Measurements from ENCODE around the gene RNF126.

The RNF126 gene

GRCh38 chr19:648305-648704 lies 14.7 kb downstream of the RNF126 start:
- DNase-seq (ENCODE audit: low read depth in 1 of 2, low spot score in 1 of 2): no peak

DNA sequence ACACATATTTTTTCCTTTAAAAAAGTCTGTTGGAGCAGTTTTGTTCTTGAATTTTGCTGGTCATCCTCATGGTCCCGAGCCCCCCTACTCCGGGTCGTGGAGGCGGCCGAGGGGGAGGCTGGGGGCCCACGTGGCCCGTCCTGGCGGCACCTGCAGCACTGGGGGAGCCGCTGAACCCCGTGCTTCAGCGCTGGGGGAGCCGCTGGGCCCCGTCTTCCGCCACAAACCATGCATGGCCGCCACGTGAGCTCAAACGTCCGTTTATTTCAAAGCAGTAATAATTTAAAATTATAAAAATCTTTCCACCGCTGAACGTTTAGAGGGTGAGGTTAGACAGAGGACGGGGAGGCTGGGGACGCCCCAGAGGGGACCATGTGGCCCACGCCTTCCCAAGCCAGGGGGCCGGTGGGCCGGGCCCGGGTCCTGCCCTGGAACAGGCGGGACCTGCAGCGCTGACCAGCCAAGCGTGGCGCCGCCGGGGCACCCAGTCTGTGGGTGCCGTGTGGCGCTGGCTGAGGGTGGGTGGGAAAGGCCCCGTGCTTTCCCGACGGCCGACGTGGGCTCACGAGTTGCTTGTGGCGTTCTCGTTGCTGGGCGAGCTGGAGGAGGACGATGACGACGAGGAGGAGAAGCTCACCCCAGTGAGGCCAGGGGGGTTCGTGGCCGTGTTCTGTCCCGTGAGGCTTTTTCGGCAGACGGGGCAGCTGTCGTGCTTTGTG lies 15.3 kb downstream of the RNF126 start:
- DNase-seq (ENCODE audit: low read depth in 1 of 2, low spot score in 1 of 2): no peak

DNA sequence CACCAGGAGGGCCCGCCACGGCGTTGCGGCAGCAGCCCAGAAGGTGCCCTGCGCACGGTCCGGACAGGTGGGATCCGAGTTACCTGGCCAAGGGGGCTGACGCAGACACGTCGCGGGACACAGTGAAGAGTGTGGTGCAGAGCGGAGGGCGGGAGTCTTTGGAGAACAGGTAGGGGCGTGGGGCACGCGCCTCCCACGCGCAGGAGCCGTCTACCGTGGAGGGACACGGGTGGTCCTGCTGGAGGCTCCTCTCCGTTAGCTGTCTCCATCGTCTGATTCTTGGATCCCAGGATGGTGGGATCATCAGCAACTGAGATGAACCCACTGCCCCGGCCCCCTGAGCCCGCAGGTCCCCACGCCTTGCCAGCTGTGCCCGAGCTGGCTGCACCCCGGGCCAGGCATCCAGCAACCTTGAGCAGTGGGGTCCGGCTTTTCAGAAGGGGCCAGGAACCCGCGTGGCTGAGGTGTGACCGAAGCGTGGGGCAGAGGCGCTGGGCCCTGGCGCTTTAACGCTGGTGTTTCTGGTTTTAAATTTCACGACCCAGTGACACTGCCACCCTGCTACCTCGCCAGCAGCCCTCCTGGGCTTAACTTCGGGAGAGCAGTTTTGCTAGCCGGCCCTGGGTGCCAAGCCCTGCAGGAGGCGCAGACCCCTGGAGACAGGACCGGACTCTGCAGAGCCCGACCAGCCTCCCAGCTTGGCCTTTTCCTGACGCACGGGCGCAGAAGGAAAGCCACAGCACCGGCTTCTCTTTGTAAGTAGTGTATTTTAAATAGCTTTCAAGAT lies 16.0 kb downstream of the RNF126 start:
- DNase-seq (ENCODE audit: low read depth in 1 of 2, low spot score in 1 of 2): no peak

DNA sequence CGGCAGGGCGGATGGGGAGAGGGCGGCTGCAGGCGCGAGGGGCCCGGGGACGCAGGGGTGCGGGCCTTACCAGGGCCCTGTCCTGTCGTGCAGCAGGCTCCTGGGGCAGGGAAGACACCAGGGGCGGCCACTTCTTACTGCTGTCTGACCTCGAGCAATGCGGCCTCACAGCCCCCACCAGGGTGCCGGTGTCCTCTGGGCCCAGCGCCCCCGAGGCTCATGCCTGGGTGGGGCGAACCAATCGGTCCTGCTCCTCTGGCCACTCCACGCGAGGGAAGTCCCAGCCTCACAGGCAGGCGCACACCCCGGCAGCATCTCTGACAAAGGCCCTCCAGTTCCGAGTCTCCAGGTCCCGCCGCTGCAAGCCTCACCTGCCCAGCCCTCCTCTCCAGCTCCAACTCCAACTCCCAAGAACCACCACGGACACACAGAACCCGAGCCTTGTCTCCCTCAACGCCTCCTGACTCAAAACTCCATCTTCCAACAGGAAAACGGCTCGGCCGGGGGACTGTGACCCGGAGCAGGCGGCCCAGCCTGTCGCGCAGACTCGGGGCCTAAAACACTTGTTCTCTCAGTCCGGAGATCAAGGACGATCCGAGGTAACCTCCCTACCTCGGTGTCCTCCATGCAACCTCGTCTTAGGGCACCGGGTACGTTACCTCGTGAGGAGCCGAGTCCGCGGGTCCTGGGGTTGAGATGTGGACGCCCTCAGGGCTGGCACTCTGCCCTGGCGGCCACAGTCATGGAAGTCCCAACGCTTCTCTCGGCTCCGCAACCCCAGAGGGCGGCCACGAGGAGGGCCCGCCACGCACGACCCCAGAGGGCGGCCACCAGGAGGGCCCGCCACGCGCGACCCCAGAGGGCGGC lies 16.9 kb downstream of the RNF126 start:
- no peak for DNase-seq (ENCODE audit: low read depth in 1 of 2, low spot score in 1 of 2)

- DNase-seq (ENCODE audit: low read depth in 1 of 2, low spot score in 1 of 2): no peak
These were observed 18.2 kb downstream of the RNF126 start for GRCh38 chr19:644789-645188.

- no peak for DNase-seq (ENCODE audit: low read depth in 1 of 2, low spot score in 1 of 2)
These were observed 18.7 kb downstream of the RNF126 start for GRCh38 chr19:644363-644762.

DNA sequence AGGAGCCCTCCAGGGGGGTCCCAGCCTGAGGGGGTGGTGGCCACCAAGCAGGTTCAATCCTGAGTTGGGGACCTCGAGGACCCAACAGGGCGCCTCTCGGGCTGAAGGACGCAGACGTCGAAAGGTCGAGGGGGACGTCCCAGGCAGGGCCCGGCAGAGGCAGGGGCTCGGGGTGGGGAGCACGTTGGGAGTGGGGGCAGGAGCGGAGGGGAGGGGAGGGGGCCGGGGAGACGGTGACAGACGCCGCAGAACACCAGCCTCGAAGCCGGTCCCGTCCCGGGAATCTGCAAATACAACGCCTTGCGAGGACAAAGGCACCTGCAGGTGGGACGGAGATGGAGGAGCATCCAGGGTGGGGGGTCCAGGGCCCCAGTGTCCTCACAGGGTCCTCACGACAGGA lies 19.3 kb downstream of the RNF126 start:
- DNase-seq (ENCODE audit: low read depth in 1 of 2, low spot score in 1 of 2): no peak

GRCh38 chr19:642767-643727 lies 20.0 kb downstream of the RNF126 start:
- no peak for DNase-seq (ENCODE audit: low read depth in 1 of 2, low spot score in 1 of 2)

- DNase-seq (ENCODE audit: low read depth in 1 of 2, low spot score in 1 of 2): no peak
These were observed 21.3 kb downstream of the RNF126 start for GRCh38 chr19:641702-642101.

DNA sequence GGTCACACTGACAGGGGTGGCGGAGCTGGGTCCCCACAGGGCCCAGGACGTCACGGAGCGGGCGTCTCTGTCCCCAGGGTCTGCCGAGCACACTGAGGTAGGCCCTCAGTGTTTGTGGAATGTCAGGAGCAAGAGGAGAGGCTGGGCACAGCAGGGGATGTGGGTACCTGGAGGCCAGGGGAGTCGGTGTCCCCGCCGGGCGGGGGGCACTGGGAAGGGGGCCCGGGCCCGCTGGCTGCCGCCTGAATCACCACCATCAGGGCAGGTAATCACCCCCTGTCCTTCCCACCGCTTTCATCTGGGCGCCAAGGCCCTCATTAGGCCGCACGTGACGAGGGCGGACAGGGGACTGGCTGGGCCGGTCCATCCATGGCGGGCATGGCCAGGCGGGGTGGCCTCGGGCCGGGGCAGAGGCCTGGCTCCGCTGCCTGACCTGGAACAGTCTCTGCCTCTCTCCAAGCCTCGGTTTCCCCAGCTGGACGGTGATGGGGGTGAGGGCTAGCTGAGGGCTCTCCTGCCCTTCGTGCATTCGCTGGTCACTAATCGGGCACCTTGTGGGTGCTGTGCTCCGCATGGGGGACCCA lies 22.3 kb downstream of the RNF126 start:
- no peak for DNase-seq (ENCODE audit: low read depth in 1 of 2, low spot score in 1 of 2)

DNA sequence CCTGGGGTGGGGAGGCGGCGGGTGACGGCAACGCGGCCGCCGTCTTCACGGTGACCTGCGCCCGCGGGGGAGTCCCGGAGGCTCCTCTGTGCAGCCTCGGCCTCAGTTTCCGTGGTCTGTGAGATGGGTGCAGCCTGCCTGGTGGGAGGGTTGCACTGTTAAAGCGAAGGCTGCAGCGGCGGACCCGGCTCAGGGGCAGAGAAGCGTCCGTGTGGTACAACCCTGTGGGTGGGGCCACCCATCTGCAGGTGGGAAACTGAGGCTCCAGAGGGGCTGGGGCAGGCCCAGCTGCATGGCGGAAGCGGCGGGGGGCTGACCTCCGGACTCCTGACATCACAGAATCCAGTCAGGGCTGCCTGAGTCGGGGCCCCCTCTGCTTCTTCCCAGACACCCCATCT lies 22.9 kb downstream of the RNF126 start:
- no peak for DNase-seq (ENCODE audit: low read depth in 1 of 2, low spot score in 1 of 2)

- DNase-seq (ENCODE audit: low read depth in 1 of 2, low spot score in 1 of 2): peak; percentile 97
These were observed 23.5 kb downstream of the RNF126 start, which contains the start of gene FGF22 for GRCh38 chr19:639253-640160. TSS of gene FGF22 (plus strand) at chr19:639879. CDS start at chr19:639926, 47 bp downstream.

DNA sequence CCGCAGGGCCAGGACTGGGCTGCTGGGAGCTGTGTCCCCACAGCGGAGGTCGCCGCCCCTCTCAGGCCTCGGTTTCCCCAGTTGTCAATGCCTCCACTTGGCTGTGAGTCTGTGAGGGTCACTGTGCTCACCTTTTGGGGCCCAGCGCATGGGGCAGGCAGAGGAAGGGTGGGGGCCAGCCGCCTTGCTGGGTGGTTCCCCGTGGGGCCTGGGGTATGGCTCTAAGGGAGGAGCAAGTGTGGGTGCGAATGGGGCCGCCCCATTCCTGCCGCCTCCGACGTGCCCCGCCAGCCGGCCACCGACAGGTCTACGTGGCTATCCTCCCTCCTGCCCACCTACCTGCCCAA lies 24.1 kb downstream of the RNF126 start:
- DNase-seq (ENCODE audit: low read depth in 1 of 2, low spot score in 1 of 2): no peak

DNA sequence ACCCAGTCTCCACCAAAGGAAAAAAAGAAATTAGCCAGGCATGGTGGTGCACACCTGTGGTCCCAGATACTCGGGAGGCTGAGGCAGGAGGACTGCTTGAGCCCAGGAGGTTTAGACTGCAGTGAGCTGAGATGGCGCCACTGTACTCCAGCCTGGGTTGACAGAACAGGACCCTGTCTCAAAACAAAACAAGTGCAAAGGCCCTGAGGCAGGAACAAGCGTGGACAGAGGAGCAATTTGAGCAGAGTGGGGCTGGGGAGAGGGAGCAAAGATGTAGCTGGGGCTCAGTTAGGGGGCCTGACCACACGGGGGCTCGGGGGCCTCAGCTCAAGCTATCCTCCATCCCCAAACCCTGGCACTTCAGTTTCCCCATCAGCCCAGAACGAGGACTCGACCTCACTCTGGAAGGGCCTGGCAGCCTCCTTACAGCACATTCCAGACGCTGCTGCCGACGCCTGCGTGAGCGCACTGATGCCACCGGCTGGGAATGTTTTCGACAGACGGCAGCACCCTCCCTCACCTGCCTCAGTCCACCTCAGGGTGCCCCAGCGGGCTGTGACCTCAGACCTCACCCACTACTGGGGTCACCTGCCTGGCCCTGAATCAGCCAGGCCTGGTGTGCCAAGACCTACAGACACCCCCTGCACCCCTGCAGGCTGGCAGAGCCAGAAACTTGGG lies 27.9 kb downstream of the RNF126 start:
- no peak for DNase-seq (ENCODE audit: low read depth in 1 of 2, low spot score in 1 of 2)

DNA sequence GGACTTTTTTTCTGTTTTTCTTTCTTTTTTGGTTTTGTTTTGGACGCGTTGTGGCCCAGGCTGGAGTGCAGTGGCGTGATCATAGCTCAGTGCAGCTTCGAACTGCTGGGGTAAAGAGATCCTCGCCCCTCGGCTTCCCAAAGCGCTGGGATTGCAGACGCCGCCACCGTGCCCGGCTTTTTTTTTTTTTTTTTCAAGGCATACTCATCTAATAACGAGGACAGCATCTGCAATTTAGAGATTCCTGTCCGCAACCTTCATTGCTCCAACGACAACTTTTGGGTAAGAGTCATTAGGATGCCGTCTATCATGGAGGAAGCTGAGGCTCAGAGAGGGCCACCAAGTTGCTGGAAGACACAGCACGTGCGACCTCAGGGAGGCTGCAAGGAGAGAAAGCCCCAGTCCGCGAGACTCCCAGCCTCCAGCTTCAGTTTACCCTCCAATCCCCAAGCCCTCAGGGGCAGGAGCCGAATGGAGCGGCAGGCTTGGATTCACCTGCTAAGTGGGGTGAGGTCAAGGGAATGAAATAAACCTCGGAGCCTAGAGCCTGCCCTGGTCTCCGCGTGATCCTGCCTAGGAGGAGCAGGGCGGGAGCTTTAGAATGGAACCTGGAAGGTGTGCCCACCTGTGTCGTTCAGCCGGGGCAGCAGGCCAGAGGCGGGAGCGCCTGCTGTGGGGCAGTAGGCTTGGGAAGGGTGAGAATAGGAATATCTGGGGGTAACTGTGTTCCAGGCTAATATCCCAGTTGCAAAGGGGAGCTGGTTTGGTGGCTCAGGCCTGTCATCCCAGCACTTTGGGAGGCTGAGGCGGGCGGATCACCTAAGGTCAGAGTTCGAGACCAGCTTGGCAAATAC lies 29.0 kb downstream of the RNF126 start:
- no peak for DNase-seq (ENCODE audit: low read depth in 1 of 2, low spot score in 1 of 2)

DNA sequence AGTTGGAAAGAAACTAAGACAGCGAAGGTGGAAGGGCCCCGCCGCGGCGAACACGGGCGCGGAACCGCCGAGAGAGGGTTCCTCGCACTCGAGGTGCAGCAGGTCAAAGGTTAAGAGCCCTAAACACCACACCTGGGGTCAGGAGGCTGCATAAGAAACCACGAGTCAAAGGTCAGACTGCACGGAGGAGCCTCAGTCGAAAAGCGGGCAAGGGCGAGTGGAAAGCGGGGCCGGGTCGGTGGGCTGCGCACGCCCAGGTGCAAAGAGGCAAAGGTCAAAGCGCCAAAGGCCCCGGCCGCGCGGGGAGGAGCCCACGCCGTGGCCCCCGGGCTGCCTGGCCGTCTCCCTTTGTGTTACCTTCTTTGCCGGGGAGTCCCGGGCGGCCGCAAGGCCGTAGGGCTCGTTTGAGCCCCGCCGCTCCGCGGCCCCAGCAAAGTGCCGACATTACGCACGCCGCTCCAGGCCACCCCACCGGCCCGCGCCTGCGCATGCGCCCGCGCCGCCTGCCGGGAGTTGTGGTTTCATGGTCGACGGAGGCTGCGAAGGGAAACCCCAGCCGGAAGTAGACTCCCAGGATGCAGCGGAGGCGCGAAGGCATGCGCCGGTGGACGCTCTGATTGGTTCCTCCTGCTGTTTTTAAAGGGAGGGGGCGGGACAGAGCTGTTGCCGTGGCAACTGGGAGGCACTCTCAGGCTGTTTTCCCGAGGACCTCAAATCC lies 29.8 kb downstream of the RNF126 start, which contains the start of gene POLRMT:
Gene POLRMT, minus strand, starts transcription at position 470 of the 718 bp plus-strand sequence. Its CDS starts 25 bp downstream, at position 445.
- DNase-seq (ENCODE audit: low read depth in 1 of 2, low spot score in 1 of 2): peak; percentile 91 to 94

DNA sequence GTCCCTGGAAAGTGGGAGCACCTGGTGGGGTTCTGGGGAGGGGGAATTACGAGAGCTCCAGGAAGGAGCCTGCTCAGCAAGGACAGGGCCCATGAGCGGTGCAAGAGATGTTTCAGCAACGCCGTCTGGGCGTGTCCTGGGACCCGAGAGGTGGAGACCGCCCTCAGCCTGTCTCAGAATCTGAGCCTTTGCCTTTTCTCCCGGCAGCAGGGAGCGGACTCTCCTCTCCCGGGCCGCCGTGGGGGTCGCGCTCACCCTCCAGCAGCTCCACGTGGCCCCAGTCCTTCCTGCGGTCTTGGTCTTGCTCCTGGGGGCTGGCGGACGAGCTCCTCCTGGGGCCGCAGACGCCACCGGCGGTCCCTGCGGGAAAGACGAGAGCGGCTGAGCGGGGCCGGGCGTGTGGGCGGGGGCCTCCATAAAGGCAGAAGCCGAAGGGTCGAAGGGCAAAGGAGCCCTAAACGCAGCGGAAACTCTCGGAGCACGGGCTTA lies 30.4 kb downstream of the RNF126 start:
- DNase-seq (ENCODE audit: low read depth in 1 of 2, low spot score in 1 of 2): no peak

All from activated T-helper 1 cell treated with anti-CD3 and anti-CD28 coated beads, Interleukin-2, amount 50 U/mL, for 16 hours (primary cell).